ENCODE measurements around the gene SLIT3. TPM values are rescaled to one million over a fixed set of nuclear protein-coding genes. Genes with fewer than 3 reads are reported as not detected.
"Not testable (repeated sequence)": the region's sequence is repeated elsewhere in the genome, so short reads cannot be mapped to it uniquely, and the experiment has no call there.

Gene SLIT3
- total RNA-seq, 4 donors from 2014 or later: 0.97 to 6.1 (median 3.4) TPM

GRCh38 chr5:168637793-168638192 is 663.1 kb downstream of the SLIT3 start:
- H3K27me3 ChIP-seq: no peaks in the 10 kb centered on the region
- ATAC-seq (no peak), DNase-seq (no peak)
- intact Hi-C loops (cut with DNase I; ENCODE audit: low total_unique reads): no loop called here
- no peaks in the 10 kb centered on the region for H3K36me3 ChIP-seq
- no peak overlapping the region for H3K27ac ChIP-seq
- in situ Hi-C loops (cut with MboI; ENCODE audit: low sequenced_read_pairs in 4 of 4): no loop called here
- no peak overlapping the region for H3K4me3 ChIP-seq
- no peaks in the 10 kb centered on the region for H3K9me3 ChIP-seq
- no peaks in the 10 kb centered on the region for H3K4me1 ChIP-seq
- TF ChIP-seq CTCF (IDR thresholded peaks at IDR 0.05 in 4 of 5, conservative IDR thresholded peaks at IDR 0.05 in 1 of 5) (no peak), POLR2A (IDR thresholded peaks at IDR 0.05) (no peak)

- intact Hi-C loops (cut with DNase I; ENCODE audit: low total_unique reads) (no loop called here), in situ Hi-C loops (cut with MboI; ENCODE audit: low sequenced_read_pairs in 4 of 4) (no loop called here)
- no peak for DNase-seq
- no peak overlapping the region for H3K27ac ChIP-seq
- no peaks in the 10 kb centered on the region for H3K9me3 ChIP-seq
- H3K36me3 ChIP-seq: no peaks in the 10 kb centered on the region
- no peaks in the 10 kb centered on the region for H3K4me1 ChIP-seq
- no peaks in the 10 kb centered on the region for H3K27me3 ChIP-seq
- TF ChIP-seq POLR2A (IDR thresholded peaks at IDR 0.05) (no peak), CTCF (IDR thresholded peaks at IDR 0.05 in 4 of 5, conservative IDR thresholded peaks at IDR 0.05 in 1 of 5) (no peak)
- ATAC-seq: no peak
- H3K4me3 ChIP-seq: no peak overlapping the region
Measured at GRCh38 chr5:168637281-168637680, 663.7 kb downstream of the SLIT3 start.

- H3K4me1 ChIP-seq; H3K27me3 ChIP-seq; intact Hi-C loops (cut with DNase I; ENCODE audit: low total_unique reads); in situ Hi-C loops (cut with MboI; ENCODE audit: low sequenced_read_pairs in 4 of 4); H3K9me3 ChIP-seq; H3K4me3 ChIP-seq; H3K27ac ChIP-seq; H3K36me3 ChIP-seq; ATAC-seq; DNase-seq: not testable (repeated sequence)
Measured at GRCh38 chr5:168630958-168631357, 670.0 kb downstream of the SLIT3 start.

- DNase-seq (no peak), ATAC-seq (no peak)
- intact Hi-C loops (cut with DNase I; ENCODE audit: low total_unique reads) (no loop called here), in situ Hi-C loops (cut with MboI; ENCODE audit: low sequenced_read_pairs in 4 of 4) (no loop called here)
- TF ChIP-seq POLR2A (IDR thresholded peaks at IDR 0.05) (no peak), CTCF (IDR thresholded peaks at IDR 0.05 in 4 of 5, conservative IDR thresholded peaks at IDR 0.05 in 1 of 5) (no peak)
- Histone ChIP-seq H3K4me1 (no peaks in the 10 kb centered on the region), H3K4me3 (no peak overlapping the region), H3K27me3 (peaks cover 0 to 5% (median 0%) of the 10 kb centered on the region in 3 donors), H3K27ac (no peak overlapping the region), H3K9me3 (no peaks in the 10 kb centered on the region), H3K36me3 (no peaks in the 10 kb centered on the region)
Measured at GRCh38 chr5:168624850-168625364, 676.0 kb downstream of the SLIT3 start.

- TF ChIP-seq CTCF (IDR thresholded peaks at IDR 0.05 in 4 of 5, conservative IDR thresholded peaks at IDR 0.05 in 1 of 5): no peak
- no peak for TF ChIP-seq POLR2A (IDR thresholded peaks at IDR 0.05)
- in situ Hi-C loops (cut with MboI; ENCODE audit: low sequenced_read_pairs in 4 of 4): no loop called here
- DNase-seq: no peak
- no peak for ATAC-seq
- H3K27ac ChIP-seq: no peak overlapping the region
- H3K4me1 ChIP-seq: no peaks in the 10 kb centered on the region
- no peak overlapping the region for H3K4me3 ChIP-seq
- no peaks in the 10 kb centered on the region for H3K27me3 ChIP-seq
- intact Hi-C loops (cut with DNase I; ENCODE audit: low total_unique reads): no loop called here
- H3K36me3 ChIP-seq: no peaks in the 10 kb centered on the region
- H3K9me3 ChIP-seq: no peaks in the 10 kb centered on the region
Measured at GRCh38 chr5:168620807-168621206, 680.1 kb downstream of the SLIT3 start.

All from gastrocnemius medialis (tissue), 4 donors.